Effector CD8-positive, alpha-beta T cell (primary cell): ENCODE results near the gene TMC8.
"Not testable (repeated sequence)": the region's sequence is repeated elsewhere in the genome, so short reads cannot be mapped to it uniquely, and the experiment has no call there.

Experiments used
- DNase-seq: peaks from one replicate; lab custom pipeline; 2025; lab: John Stamatoyannopoulos, UW

The TMC8 gene

GRCh38 chr17:78135858-78136500 is 5.4 kb downstream of the TMC8 start:
- DNase-seq, result no peak

GRCh38 chr17:78137392-78138203 is 7.0 kb downstream of the TMC8 start:
- no peak for DNase-seq

GRCh38 chr17:78138204-78139060 is 7.9 kb downstream of the TMC8 start:
- DNase-seq, result no peak

GRCh38 chr17:78139861-78140168 is 9.2 kb downstream of the TMC8 start:
- DNase-seq, result not testable (repeated sequence)

GRCh38 chr17:78140169-78141051 is 9.8 kb downstream of the TMC8 start:
- peak; percentile 91 for DNase-seq

GRCh38 chr17:78141437-78142118 is 11.0 kb downstream of the TMC8 start:
- DNase-seq, result no peak

GRCh38 chr17:78142119-78142861 is 11.7 kb downstream of the TMC8 start:
- DNase-seq, result no peak

- no peak for DNase-seq
These were observed 12.9 kb downstream of the TMC8 start for GRCh38 chr17:78143214-78144146.

- no peak for DNase-seq
These were observed 13.7 kb downstream of the TMC8 start for GRCh38 chr17:78144147-78144719.

- no peak for DNase-seq
These were observed 14.4 kb downstream of the TMC8 start for GRCh38 chr17:78144736-78145641.

GRCh38 chr17:78146471-78146869 is 15.9 kb downstream of the TMC8 start:
- no peak for DNase-seq

GRCh38 chr17:78146881-78147280 is 16.3 kb downstream of the TMC8 start:
- DNase-seq, result no peak

GRCh38 chr17:78147315-78147998 is 16.9 kb downstream of the TMC8 start:
- no peak for DNase-seq

GRCh38 chr17:78148286-78149016 is 17.9 kb downstream of the TMC8 start:
- no peak for DNase-seq

GRCh38 chr17:78151514-78152008 is 21.0 kb downstream of the TMC8 start:
- DNase-seq, result no peak
